Natural killer cell (primary cell): ENCODE data around the gene ARID5A. TPM values are rescaled to one million over a fixed set of nuclear protein-coding genes. Genes with fewer than 3 reads are reported as not detected.

Experiments used
- ATAC-seq, 3 donors: fragments of 150-1000 bp in 2 of 3; fragments of 200-7000 bp in 1 of 3; cut with Tn5 transposase; 1 replicate in 1 of 3; 2 replicates in 2 of 3; pipeline ENCODE4 v1.10.0; 2021; ENCODE audit warnings: mild to moderate bottlenecking in 2 of 3, moderate library complexity in 2 of 3
- DNase-seq, 2 donors: peaks; one replicate each; pipeline versions ENCODE4 v3.0.0 to v3.0.0-alpha.2; 2013 to 2021; ENCODE audit warnings: mixed read lengths in 1 of 2
- H3K27ac ChIP-seq: one replicate; pipeline ENCODE4 v1.5.1; 2013; ENCODE audit warnings: mild to moderate bottlenecking, low read length
- H3K27me3 ChIP-seq: one replicate; pipeline ENCODE4 v1.6.1; 2013; ENCODE audit warnings: low read length; ENCODE audit not compliant: control insufficient read depth, insufficient read depth
- H3K36me3 ChIP-seq: one replicate; pipeline ENCODE4 v1.6.1; 2013; ENCODE audit warnings: low read length; ENCODE audit not compliant: control insufficient read depth, insufficient read depth
- H3K4me1 ChIP-seq: one replicate; pipeline ENCODE4 v1.6.1; 2013; ENCODE audit warnings: low read length; ENCODE audit not compliant: control insufficient read depth, insufficient read depth
- H3K4me3 ChIP-seq: one replicate; pipeline ENCODE4 v1.5.1; 2013; ENCODE audit warnings: low read length
- H3K9me3 ChIP-seq: one replicate; pipeline ENCODE4 v1.6.1; 2013; ENCODE audit warnings: low read length; ENCODE audit not compliant: control insufficient read depth, insufficient read depth
- H3K27ac Mint-ChIP-seq, 2 donors: one replicate each; pipeline ENCODE4 v1.8.0; 2022; ENCODE audit warnings: mild to moderate bottlenecking in 2 of 2, mixed read lengths in 2 of 2, moderate library complexity in 1 of 2
- H3K27me3 Mint-ChIP-seq, 2 donors: one replicate each; pipeline ENCODE4 v1.8.0; 2022; ENCODE audit warnings: low read depth in 2 of 2, mixed read lengths in 2 of 2
- H3K36me3 Mint-ChIP-seq: one replicate; pipeline ENCODE4 v1.8.0; 2022; ENCODE audit warnings: mixed read lengths
- H3K4me1 Mint-ChIP-seq, 2 donors: one replicate each; pipeline ENCODE4 v1.8.0; 2022; ENCODE audit warnings: mixed read lengths in 2 of 2
- H3K4me3 Mint-ChIP-seq: one replicate; pipeline ENCODE4 v1.8.0; 2022; ENCODE audit warnings: mild to moderate bottlenecking, moderate library complexity, mixed read lengths
- H3K9me3 Mint-ChIP-seq, 2 donors: one replicate each; pipeline ENCODE4 v1.8.0; 2022; ENCODE audit warnings: mixed read lengths in 2 of 2
- CTCF ChIP-seq: fragments of 200-600 bp; IDR thresholded peaks from one replicate; pipeline ENCODE4 v1.8.0; 2022; ENCODE audit warnings: antibody characterized with exemption
- WGBS: methylation state at CpG from one replicate; pipeline ENCODE4 v1.1.7; 2013; ENCODE audit warnings: missing lambda C conversion rate; ENCODE audit not compliant: insufficient coverage; 5-methylcytosine and 5-hydroxymethylcytosine counted together
- intact Hi-C: fragments of 100-400 bp; cut with micrococcal nuclease; formaldehyde crosslinking; loops from one replicate; pipeline ENCODE4 v1.14.2; 2022
- total RNA-seq, 4 donors: library from RNA; stranded (reverse); fragments of 120-200 nt in 1 of 4; gene quantifications; one replicate each; pipeline versions ENCODE4 v1.2.3 to v1.2.4, GENCODE V29; 2013 to 2022

Gene ARID5A
- total RNA-seq, 3 donors from 2014 or later (not counting 1 experiment from before 2014, with no cell fraction given) = 90.9 to 117 (median 114) TPM

GRCh38 chr2:96564026-96564425, 27.5 kb downstream of the ARID5A start:
- Mint-ChIP-seq H3K27ac (no peak overlapping the region), H3K4me1 (no peaks in the 10 kb centered on the region), H3K36me3 (no peaks in the 10 kb centered on the region), H3K27me3 (no peaks in the 10 kb centered on the region), H3K4me3 (no peak overlapping the region), H3K9me3 (no peaks in the 10 kb centered on the region)
- Histone ChIP-seq H3K4me1 (no peaks in the 10 kb centered on the region), H3K36me3 (no peaks in the 10 kb centered on the region), H3K27ac (no peak overlapping the region), H3K9me3 (no peaks in the 10 kb centered on the region), H3K27me3 (no peaks in the 10 kb centered on the region), H3K4me3 (no peak overlapping the region)
- no peak for ATAC-seq
- 86% methylated on average over 4 of the region's 4 CpGs for WGBS
- no peak for DNase-seq
- TF ChIP-seq CTCF = no peak
- intact Hi-C loops = no loop called here

GRCh38 chr2:96564563-96564962, 28.0 kb downstream of the ARID5A start:
- Mint-ChIP-seq H3K9me3 (no peaks in the 10 kb centered on the region), H3K27me3 (no peaks in the 10 kb centered on the region), H3K4me1 (no peaks in the 10 kb centered on the region), H3K36me3 (no peaks in the 10 kb centered on the region), H3K4me3 (no peak overlapping the region), H3K27ac (no peak overlapping the region)
- WGBS = 87% methylated on average over 3 of the region's 3 CpGs
- Histone ChIP-seq H3K27ac (no peak overlapping the region), H3K36me3 (no peaks in the 10 kb centered on the region), H3K27me3 (no peaks in the 10 kb centered on the region), H3K4me3 (no peak overlapping the region), H3K4me1 (no peaks in the 10 kb centered on the region), H3K9me3 (no peaks in the 10 kb centered on the region)
- no peak for ATAC-seq
- intact Hi-C loops = no loop called here
- DNase-seq = no peak
- TF ChIP-seq CTCF = no peak

GRCh38 chr2:96565111-96565510, 28.6 kb downstream of the ARID5A start:
- no peaks in the 10 kb centered on the region for H3K4me1 Mint-ChIP-seq
- Histone ChIP-seq H3K27ac (no peak overlapping the region), H3K36me3 (no peaks in the 10 kb centered on the region), H3K4me1 (no peaks in the 10 kb centered on the region), H3K9me3 (no peaks in the 10 kb centered on the region), H3K27me3 (no peaks in the 10 kb centered on the region), H3K4me3 (no peak overlapping the region)
- H3K27ac Mint-ChIP-seq = no peak overlapping the region
- 85% methylated on average over 5 of the region's 5 CpGs for WGBS
- DNase-seq (no peak), ATAC-seq (no peak)
- H3K4me3 Mint-ChIP-seq = no peak overlapping the region
- H3K36me3 Mint-ChIP-seq = no peaks in the 10 kb centered on the region
- H3K9me3 Mint-ChIP-seq = no peaks in the 10 kb centered on the region
- no peak for TF ChIP-seq CTCF
- intact Hi-C loops = no loop called here
- H3K27me3 Mint-ChIP-seq = no peaks in the 10 kb centered on the region

- 100% methylated on average over 1 of the region's 3 CpGs for WGBS
- Histone ChIP-seq H3K27ac (no peak overlapping the region), H3K36me3 (no peaks in the 10 kb centered on the region), H3K4me1 (no peaks in the 10 kb centered on the region), H3K27me3 (no peaks in the 10 kb centered on the region), H3K4me3 (no peak overlapping the region), H3K9me3 (no peaks in the 10 kb centered on the region)
- no peak overlapping the region for H3K4me3 Mint-ChIP-seq
- intact Hi-C loops = no loop called here
- no peak for ATAC-seq
- TF ChIP-seq CTCF = no peak
- H3K36me3 Mint-ChIP-seq = no peaks in the 10 kb centered on the region
- H3K9me3 Mint-ChIP-seq = no peaks in the 10 kb centered on the region
- H3K27ac Mint-ChIP-seq = no peak overlapping the region
- no peak for DNase-seq
- no peaks in the 10 kb centered on the region for H3K27me3 Mint-ChIP-seq
- no peaks in the 10 kb centered on the region for H3K4me1 Mint-ChIP-seq
Observed at GRCh38 chr2:96568094-96568493, 31.5 kb downstream of the ARID5A start.
